ENCODE data around the gene COP1.
"Not testable (repeated sequence)": the region's sequence is repeated elsewhere in the genome, so short reads cannot be mapped to it uniquely, and the experiment has no call there.

Gene COP1

GRCh38 chr1:176206961-176207902 lies at the start of gene COP1:
TSS of gene COP1 (minus strand) at chr1:176207286. CDS start at chr1:176206978, 308 bp downstream.
- DNase-seq (ENCODE audit: low spot score): peak; percentile 95

GRCh38 chr1:176252191-176252590 lies 45.1 kb upstream of the COP1 start:
- no peak for DNase-seq (ENCODE audit: low spot score)

GRCh38 chr1:176244851-176245250 lies 37.8 kb upstream of the COP1 start:
- no peak for DNase-seq (ENCODE audit: low spot score)

- no peak for DNase-seq (ENCODE audit: low spot score)
Observed at GRCh38 chr1:176243746-176244145, 36.7 kb upstream of the COP1 start.

- DNase-seq (ENCODE audit: low spot score): peak; percentile 44
Observed at GRCh38 chr1:176241385-176242015, 34.4 kb upstream of the COP1 start.

- not testable (repeated sequence) for DNase-seq (ENCODE audit: low spot score)
Observed at GRCh38 chr1:176233657-176234056, 26.6 kb upstream of the COP1 start.

GRCh38 chr1:176227579-176227978 lies 20.5 kb upstream of the COP1 start:
- DNase-seq (ENCODE audit: low spot score): no peak

GRCh38 chr1:176225911-176226310 lies 18.8 kb upstream of the COP1 start:
- DNase-seq (ENCODE audit: low spot score): no peak

- DNase-seq (ENCODE audit: low spot score): no peak
Observed at GRCh38 chr1:176225479-176225875, 18.4 kb upstream of the COP1 start.

- no peak for DNase-seq (ENCODE audit: low spot score)
Observed at GRCh38 chr1:176222196-176222595, 15.1 kb upstream of the COP1 start.

- no peak for DNase-seq (ENCODE audit: low spot score)
Observed at GRCh38 chr1:176220100-176220689, 13.1 kb upstream of the COP1 start.

- DNase-seq (ENCODE audit: low spot score): no peak
Observed at GRCh38 chr1:176217461-176218099, 10.5 kb upstream of the COP1 start.

GRCh38 chr1:176216031-176216430 lies 8.9 kb upstream of the COP1 start:
- no peak for DNase-seq (ENCODE audit: low spot score)

GRCh38 chr1:176211396-176212165 lies 4.5 kb upstream of the COP1 start:
- peak; percentile 40 for DNase-seq (ENCODE audit: low spot score)

GRCh38 chr1:176208034-176208433 lies 948 bp upstream of the COP1 start:
- no peak for DNase-seq (ENCODE audit: low spot score)

- DNase-seq (ENCODE audit: low spot score): peak; percentile 40
Observed at GRCh38 chr1:176206006-176206960, 803 bp downstream of the COP1 start.

GRCh38 chr1:176205332-176205914 lies 1.7 kb downstream of the COP1 start:
- DNase-seq (ENCODE audit: low spot score): no peak

GRCh38 chr1:176204655-176205054 lies 2.4 kb downstream of the COP1 start:
- DNase-seq (ENCODE audit: low spot score): not testable (repeated sequence)

- DNase-seq (ENCODE audit: low spot score): no peak
Observed at GRCh38 chr1:176203735-176204134, 3.4 kb downstream of the COP1 start.

GRCh38 chr1:176201568-176201967 lies 5.5 kb downstream of the COP1 start:
- no peak for DNase-seq (ENCODE audit: low spot score)

Data from LoVo (cell line).